Measurements from ENCODE around the gene FBLIM1.

FBLIM1 gene, protein sequence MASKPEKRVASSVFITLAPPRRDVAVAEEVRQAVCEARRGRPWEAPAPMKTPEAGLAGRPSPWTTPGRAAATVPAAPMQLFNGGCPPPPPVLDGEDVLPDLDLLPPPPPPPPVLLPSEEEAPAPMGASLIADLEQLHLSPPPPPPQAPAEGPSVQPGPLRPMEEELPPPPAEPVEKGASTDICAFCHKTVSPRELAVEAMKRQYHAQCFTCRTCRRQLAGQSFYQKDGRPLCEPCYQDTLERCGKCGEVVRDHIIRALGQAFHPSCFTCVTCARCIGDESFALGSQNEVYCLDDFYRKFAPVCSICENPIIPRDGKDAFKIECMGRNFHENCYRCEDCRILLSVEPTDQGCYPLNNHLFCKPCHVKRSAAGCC

DNA sequence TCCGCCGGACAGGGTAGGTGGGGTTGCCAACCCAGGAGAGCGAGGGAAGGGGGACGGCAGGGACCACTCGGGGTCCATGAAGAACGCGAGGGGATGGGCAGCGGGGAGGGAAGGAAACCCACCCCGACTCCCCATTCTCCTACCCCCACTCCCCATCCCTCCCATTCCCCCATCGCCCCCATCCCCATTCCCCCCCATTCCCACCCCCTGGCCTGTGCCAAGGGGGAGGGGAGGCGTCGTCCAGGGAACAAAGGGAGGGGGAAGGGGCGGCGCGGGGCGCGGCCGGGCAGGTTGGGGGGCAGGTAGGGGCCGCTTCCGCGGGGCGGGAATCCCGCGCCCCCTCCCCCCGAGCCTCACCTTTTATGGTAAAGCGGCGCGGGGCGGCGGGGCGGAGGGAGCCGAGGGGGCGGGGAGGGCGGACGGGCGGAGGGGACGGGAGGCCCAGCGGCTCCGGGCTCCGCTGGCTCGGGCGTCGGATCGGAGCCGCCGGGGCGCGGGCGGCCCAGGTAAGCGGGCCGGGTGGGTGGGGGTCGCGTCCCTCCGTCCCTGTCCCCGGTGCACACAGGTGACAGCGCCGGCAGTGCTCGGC lies at the start of gene FBLIM1:
Gene FBLIM1 (plus strand): TSS at position 453 of the 589 bp plus-strand sequence. CDS start 6,189 bp downstream, outside the sequence.
- H3K27ac ChIP-seq, result peak within 1 kb of the TSS; percentile 99
- H3K4me3 ChIP-seq, result peak within 1 kb of the TSS; percentile 99
- TF ChIP-seq, protein P1, sequence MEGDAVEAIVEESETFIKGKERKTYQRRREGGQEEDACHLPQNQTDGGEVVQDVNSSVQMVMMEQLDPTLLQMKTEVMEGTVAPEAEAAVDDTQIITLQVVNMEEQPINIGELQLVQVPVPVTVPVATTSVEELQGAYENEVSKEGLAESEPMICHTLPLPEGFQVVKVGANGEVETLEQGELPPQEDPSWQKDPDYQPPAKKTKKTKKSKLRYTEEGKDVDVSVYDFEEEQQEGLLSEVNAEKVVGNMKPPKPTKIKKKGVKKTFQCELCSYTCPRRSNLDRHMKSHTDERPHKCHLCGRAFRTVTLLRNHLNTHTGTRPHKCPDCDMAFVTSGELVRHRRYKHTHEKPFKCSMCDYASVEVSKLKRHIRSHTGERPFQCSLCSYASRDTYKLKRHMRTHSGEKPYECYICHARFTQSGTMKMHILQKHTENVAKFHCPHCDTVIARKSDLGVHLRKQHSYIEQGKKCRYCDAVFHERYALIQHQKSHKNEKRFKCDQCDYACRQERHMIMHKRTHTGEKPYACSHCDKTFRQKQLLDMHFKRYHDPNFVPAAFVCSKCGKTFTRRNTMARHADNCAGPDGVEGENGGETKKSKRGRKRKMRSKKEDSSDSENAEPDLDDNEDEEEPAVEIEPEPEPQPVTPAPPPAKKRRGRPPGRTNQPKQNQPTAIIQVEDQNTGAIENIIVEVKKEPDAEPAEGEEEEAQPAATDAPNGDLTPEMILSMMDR (IDR thresholded peaks at IDR 0.05), result no peak
- DNase-seq (ENCODE audit: low spot score), result no peak

DNA sequence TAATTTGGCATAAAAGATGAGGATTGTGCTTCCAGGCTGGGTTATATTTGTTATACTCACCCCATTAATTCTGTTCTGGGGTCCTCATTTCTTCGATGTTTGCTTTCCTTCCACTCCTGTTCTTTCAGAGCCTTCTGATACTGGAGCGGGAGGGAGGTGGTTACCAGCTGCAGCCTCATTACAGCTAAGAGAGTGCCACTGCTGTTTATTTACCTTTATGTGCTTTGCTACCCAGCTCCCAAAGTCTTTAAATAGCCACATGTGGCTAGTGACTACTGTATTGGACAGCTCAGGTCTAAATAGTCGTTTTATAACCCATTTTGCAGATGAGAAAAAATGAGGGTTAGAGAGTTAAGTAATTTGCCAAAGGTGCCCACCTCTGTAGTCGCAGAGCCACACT lies 49.4 kb upstream of the FBLIM1 start:
- Histone ChIP-seq H3K4me3 (no peak overlapping the region), H3K27ac (no peak overlapping the region)
- TF ChIP-seq, protein P1 (IDR thresholded peaks at IDR 0.05), result no peak
- DNase-seq (ENCODE audit: low spot score), result no peak

DNA sequence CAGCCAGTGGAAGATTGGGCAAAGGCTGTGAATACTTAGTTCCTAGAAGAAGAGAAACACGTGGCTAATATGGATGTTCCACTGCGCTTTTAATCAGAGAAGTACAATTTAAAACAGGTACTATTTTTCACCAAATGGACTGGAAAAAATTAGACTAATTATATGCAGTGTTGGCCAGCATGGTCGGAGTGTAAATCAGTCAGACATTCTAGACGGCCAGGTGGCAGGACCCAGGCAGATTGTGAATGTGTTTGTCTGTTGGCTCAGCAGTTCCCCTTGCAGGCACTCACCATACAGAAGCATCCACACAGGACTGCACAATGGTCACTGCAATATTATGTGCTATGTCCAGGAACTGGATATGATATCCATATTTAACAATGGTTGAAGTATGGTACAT lies 46.4 kb upstream of the FBLIM1 start:
- no peak for DNase-seq (ENCODE audit: low spot score)
- TF ChIP-seq, protein P1 (IDR thresholded peaks at IDR 0.05), result no peak
- H3K4me3 ChIP-seq, result no peak overlapping the region
- no peak overlapping the region for H3K27ac ChIP-seq

DNA sequence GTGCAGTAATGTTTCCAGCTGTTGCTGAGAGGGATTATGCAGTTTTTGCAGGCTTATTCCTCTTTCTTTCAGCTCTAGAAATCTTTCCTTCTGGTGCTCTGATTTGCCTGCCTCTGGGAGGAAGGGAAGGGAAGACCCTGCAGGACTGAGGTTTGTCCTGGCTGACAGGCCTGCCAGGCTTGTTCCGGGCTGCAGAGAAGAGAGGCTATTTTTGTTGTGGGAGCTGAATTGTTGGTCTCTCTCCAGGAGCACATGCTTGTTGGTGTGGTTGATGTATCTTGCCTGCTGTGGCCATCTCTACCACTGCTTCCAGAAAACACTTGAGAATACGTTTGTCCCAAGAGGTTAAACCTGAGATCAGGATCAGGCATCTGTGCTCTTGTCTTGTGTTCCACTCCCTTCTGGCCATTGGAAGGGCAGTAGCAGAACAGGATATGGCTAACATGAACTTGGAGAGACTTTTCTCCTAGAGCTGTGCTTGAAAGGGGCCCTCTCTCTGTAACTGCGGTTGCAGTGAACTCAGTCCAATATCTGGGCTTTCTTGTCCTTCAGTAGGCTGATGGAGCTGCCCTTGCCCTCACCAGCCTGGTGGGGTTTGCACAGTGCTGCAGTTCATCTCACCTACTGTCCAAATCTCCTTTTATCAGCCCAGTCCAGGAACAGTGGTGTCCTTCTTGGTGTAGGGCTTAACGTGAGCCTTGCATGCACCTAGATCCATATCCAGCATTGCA lies 44.0 kb upstream of the FBLIM1 start:
- Histone ChIP-seq H3K27ac (peak overlapping the region; percentile 33 to 61), H3K4me3 (no peak overlapping the region)
- TF ChIP-seq, protein P1 (IDR thresholded peaks at IDR 0.05), result no peak
- no peak for DNase-seq (ENCODE audit: low spot score)

DNA sequence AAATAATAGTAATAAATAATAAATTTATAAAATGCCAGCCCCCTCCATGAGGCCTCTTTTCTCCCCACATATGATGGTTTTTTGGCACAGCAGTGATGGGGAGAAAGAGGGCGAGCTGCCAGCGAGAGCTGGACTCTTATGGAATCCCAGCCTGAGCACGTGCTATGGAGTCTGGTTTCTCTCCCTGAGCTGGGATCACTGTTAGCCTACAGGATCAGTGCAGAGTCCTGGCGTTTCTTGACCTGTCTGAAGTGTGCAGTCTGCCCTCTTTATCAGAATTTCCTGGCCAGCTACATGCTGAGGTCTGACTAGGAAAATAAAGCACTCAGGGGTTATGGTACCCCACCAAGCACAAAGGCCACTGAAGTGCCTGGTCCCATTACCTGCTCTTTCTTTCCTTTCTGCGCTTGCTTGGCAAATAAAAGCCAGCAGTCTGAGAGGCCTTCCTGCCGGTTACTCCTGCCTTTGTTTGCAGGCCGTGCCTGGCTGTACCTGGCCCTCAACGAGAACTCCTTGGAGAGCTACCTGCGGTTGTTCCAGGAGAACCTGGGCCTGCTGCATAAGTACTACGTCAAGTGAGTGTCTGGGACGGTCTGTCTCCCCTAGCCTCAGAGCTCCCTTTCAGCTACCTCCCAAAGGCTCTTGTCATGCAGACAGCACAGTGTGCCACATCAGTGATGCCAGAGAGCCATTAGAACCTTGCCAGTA lies 41.0 kb upstream of the FBLIM1 start:
- Histone ChIP-seq H3K27ac (no peak overlapping the region), H3K4me3 (no peak overlapping the region)
- TF ChIP-seq, protein P1 (IDR thresholded peaks at IDR 0.05), result no peak
- no peak for DNase-seq (ENCODE audit: low spot score)

DNA sequence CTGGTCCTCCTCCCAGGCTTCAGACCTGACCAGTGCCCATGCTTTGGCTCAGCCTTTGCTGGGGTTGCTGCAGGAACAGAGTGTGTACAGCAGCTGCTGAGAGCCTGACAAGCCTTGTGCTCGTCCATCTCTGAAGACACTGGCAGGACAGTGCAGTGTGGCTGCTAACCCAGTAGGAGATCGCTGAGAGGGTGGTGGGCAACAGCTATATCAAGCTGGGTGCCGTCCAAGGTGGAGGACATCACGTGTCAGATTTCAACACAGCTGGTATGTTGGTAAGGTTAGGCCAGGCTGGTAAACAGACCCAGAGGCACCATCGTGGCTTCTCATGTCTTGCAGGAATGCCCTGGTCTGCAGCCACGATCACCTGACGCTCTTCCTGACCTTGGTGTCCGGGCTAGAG lies 40.4 kb upstream of the FBLIM1 start:
- TF ChIP-seq, protein P1 (IDR thresholded peaks at IDR 0.05), result no peak
- H3K27ac ChIP-seq, result no peak overlapping the region
- H3K4me3 ChIP-seq, result no peak overlapping the region
- DNase-seq (ENCODE audit: low spot score), result no peak

Measured in coronary artery (tissue), 2 donors.